GM19463 (cell line): ENCODE results near the gene NCOA4.
"Not testable (repeated sequence)": the region's sequence is repeated elsewhere in the genome, so short reads cannot be mapped to it uniquely, and the experiment has no call there.

Source experiments
- ATAC-seq: cut with Tn5 transposase; IDR thresholded peaks from one replicate; pipeline ENCODE4 v1.9.1; 2021; ENCODE audit warnings: mild to moderate bottlenecking, moderate library complexity; ENCODE audit not compliant: unreplicated experiment

NCOA4 gene

DNA sequence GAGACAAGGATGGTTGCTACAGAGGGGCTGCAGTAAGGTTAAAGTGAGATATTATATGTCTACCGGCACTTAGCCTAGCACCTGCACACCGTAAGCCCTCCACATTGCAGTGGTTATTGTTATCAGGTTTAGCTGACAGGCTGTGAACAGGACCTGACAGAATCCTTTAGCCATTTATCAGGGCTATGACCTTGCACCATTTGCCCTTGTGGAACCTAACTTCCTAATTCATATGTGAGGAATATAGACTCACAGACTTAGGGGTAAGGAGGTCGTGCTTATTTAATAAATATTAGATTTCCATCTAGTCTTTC lies 10.1 kb downstream of the NCOA4 start:
- ATAC-seq, result no peak

DNA sequence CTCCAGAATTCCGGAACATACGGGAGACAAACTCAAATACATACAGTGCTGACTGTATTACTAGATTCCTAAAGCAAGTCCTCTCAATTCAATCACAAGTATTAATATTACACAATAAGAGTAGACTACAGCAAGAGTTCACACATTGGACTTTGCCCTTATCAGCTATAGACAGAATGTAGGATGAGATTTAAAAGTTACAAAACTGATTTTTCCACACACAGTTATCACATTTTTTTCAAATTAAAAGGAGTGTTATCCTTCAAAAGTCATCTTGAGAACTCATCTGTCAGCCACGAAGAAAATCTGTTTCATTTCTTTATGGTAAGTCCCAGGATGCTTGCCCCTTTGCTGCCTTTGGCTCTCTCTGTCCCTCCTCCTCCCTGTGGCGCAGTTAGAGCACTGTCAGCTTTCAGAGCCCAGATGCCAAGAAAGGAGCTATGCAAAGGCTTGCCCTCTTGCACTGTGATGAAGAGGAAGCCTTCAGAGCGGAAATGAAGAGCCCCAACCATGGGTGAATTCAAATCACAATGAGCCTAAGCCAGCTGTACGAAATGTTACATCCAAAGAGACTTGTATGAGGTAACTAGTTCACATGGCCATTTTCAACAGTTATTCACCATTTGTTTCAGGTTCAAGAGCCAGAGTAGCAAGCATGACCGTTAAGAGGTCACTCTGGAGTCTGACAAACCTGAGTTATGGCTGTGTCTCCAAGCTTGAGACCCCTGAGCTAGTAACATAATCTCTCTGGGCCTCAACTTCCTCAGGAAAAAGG lies 10.7 kb downstream of the NCOA4 start:
- peak; percentile 23 for ATAC-seq

DNA sequence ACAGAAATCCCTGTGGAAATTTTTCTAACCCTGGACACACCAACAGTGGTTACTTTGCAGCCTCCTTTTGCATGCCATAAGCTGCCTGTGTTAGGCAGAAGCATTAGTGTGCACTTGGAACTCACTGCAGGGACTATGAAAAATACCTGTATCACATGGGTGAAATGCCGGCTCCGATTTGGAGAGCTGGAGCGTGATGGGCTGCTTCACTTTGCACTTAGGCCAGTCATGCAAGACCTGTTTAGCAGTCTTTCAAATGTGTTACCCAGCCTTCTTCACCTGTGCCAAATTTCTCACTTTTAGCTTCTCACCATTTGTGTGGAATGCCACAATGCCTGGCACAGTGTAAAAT lies 11.3 kb downstream of the NCOA4 start:
- no peak for ATAC-seq

DNA sequence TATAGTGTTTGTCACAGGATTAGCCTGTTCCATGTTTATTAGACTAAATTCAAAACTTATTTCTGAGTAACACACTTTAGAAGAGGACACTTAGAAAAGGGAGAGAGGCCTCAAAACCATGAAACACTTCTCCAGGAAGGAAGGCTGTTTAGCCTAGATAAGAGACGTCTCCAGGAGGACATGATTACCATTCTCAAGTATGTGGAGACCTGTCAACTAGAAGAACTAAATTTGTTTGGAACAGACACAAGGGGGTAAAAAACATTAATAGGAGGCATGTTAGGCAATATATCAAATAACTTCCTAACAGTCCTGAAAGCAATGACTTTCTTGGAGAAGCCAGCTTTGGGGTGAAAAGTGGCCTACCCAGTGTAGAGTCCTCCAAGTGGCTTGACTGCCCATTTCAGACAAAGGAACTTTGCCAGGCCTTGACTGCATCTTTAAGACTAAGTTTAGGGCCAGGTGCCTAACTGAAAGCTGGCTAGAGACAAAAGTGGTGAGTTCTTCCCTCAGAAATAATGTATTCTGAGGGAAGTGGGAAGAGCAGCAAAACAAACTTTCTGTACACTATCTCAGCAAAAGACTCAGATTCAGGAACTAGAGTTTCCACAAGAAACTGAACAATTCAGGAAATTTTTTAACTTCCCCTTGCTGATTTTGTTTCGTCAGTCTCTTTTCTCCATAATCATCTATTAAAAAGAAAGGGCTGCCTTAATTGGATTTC lies 11.8 kb downstream of the NCOA4 start:
- ATAC-seq, result no peak

DNA sequence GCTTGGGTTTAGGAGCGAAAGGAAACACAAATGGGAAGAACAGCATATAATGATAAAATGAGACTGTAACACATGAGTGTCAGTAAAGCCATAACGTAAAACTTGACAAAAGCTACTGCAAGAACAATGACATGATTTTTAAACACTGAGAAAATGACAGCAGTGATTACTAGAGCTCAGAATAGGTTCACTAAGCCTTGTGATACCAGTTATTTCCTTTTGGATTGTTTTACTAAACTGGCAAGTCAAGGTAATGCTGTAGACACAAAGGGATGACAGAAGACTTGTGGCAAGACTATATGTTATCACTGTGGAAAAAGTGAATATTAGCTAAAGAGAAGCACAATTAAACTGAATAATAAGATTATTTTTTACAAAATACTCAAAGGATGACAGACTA lies 12.7 kb downstream of the NCOA4 start:
- no peak for ATAC-seq

DNA sequence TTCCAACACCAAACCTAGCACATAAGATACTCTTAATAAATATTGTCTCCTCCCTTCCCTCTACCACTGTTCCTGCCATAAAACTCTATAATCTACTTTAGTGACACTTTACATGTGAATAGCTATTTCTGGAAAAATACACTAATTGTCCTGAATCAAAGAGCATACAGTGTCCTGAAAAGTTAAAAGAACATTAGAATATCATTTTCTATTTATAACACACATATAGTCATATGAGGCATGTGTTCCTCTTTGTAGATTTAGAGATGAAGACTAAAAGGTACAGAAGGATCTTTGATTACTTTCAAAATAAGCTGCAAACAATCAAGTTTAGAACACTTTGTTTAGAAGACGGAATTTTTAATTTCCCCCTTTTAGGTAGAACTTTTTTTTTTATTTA lies 13.6 kb downstream of the NCOA4 start:
- no peak for ATAC-seq

DNA sequence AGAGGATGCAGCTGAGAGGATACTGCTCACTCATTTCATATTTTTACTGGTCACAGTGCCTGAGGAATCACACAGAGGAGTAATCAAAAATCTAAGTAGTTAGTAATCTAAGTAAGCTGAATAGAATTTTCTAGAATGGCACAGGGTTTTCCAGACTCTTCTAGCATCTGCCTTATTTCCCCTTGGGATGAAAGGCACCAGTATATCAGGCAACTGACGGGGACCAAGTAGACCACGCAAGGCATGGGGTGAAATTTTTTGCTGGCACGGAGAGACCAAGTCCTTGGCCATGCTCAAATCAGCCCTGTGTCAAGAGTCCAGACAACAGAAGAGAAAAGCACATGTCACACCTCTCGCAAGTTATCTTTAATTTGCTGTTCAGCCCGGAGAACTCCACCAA lies 14.2 kb downstream of the NCOA4 start:
- ATAC-seq, result no peak

DNA sequence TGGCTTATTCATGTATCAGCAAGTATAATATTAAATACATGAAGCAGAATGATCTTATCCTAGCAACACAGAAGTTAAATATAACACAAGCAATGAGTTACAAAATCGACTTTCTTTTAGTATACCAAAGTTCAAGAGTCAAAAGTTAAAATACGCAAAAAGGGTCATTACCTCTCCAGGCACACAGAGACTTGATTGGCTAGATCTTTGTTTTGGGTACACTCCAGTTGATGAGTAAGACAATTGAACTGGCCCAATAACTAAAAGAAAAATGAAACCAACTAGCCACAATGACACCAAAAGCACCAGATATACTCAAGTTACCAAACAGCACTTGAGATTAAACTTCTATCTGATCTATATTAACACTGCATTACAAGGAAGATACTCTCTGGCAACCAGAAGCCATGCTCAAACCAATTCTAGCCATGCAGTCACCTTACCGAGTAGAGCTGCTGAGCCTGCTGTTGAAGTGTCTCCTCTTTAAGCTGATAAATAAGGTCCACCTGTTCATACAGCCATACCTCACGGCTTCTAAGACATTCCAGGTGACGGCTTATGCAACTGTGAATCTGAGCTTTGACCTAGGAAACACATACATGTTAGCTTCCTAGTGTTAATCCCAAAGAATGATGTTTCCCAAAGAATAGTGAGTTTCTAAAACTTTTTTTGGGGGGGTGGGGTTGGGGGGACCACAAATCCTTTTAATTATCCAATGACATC lies 15.6 kb downstream of the NCOA4 start:
- ATAC-seq, result no peak

DNA sequence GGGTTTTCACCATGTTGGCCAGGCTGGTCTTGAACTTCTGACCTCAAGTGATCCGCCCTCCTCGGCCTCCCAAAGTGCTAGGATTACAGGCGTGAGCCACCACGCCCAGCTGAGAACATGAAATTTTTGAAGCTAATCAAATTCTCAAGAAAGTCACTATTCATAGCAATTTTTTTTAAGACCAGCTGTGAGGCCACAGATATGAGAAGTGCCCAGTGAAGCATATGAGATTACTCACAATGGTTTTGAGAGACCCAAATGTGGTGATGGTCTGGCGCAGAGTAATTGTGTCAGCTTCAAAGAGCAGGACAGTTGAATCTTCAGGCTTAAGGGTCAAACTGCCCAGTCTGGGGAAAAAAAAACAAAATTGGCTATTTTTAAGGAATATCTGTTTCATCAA lies 16.2 kb downstream of the NCOA4 start:
- no peak for ATAC-seq

DNA sequence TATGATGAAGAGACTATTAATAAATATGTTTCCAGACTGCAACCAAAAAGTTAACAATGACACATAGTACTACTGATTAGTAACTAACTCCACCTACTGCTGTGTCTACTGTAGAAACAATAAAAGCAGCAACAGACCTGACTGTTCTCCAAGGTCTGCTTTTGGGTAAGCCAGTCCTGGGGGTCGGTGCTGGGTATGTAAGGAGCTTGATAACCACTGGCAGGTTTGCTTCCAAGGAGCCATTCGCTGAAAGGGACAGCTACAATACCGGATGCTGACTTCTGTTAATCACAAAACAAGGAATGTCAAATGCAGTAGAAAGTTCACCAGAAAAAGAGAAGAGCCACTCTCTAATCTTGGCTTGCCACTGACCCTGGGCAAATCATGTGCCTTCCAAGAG lies 17.7 kb downstream of the NCOA4 start:
- no peak for ATAC-seq

DNA sequence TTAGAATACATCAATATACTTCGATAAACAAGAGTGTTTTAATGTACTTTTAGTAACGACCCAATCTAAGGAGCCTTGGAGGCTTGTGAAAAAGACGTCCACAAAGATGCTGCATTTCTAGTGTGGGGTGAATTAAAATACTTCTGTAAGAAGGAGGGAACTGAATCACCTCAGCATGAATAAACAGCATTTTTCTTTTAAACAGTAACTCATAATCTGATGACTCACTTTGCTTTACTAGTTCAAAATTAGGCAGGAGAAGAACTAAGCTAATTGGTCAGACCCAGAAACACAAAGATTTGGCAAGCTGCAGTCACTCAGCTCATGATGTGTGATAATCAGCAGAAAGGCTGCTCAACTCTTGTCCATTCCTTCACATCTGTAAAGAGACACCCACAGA lies 24.2 kb downstream of the NCOA4 start:
- ATAC-seq, result no peak

DNA sequence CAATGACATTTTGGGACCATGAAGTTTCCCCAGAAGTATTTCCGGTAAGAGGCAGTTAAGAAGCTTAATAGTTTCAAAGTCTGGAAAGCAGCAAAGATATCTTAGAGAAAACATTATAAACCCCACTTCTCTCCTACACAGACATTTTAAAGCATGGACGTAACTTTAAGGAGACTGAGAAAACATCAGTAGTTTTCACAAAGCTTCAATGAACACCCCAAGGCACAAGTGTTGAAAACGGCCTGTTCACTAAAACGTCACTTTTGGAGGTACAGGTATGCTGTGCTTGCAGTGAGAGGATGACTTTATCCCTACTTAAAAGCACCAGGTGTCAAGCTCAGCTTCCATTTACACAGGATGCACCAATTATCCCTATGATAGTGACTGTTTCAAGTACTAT lies 25.0 kb downstream of the NCOA4 start:
- no peak for ATAC-seq

DNA sequence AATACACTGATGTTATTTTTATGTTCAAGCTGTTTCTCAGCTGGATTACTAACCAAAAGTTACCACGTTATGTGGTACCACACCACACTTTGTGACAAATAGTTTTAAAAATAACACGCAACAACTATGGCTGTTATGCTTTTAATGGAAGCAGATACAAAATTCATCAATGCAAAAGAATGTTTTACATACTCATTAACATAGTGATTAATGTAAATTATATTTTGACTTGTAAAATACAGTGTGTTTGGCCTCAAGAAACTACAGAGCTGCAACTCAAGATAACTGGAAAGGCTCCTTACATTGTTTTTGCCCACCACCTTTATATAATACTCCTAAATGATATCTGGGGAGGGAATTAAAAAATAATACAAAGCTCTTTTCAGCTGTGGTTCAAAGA lies 25.5 kb downstream of the NCOA4 start:
- no peak for ATAC-seq

DNA sequence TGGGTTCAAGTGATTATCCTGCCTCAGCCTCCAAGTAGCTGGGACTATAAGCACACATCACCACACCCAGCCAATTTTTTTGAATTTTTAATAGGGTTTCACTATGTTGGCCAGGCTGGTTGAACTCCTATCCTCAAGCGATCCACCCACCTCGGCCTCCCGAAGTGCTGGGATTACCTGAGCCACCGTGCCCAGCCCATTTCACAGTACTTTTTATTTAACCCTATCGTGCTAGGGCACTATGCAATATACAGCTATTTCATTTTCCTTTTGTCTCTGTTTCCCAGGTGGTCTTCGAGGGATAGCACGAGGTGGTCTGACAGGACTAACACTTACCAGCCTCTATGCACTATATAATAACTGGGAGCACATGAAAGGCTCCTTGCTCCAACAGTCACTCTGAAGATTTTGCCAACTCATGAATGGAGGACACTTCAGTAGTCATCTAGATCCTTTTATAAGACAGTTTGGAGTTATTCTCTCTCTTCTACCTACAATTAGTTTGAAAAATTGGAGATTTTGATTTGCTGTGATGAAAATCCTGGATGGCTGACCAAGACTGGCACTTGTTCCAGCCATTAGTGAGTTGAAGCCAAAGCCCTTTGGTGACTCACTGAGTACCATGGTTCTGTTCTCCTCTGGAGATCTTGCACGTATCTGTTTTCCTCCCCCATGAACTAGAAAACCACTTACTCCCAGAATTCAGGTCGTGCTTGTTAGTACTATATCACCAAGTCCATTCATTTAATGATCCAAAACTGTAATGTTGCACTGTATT lies 27.3 kb downstream of the NCOA4 start:
- no peak for ATAC-seq

DNA sequence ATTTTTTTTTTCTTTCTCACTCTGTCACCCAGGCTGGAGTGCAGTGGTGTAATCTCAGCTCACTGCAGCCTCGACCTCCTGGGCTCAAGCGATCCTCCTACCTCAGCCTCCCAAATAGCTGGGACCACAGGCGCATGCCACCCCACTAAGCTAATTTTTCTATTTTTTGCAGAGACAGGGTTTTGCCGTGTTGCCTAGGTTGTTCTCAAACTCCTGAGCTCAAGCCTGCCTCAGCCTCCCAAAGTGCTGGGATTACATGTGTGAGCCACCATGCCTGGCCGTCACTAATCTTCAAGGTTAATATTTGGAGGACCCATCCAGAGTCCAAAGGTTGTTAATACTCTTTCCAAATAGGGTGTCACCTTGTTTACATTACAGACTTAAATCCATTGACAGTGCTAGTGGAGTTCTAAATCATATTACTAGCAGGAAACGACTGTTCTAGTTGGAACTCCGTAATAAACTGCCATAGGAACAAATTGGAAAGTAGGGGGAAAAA lies 28.2 kb downstream of the NCOA4 start:
- ATAC-seq, result not testable (repeated sequence)

DNA sequence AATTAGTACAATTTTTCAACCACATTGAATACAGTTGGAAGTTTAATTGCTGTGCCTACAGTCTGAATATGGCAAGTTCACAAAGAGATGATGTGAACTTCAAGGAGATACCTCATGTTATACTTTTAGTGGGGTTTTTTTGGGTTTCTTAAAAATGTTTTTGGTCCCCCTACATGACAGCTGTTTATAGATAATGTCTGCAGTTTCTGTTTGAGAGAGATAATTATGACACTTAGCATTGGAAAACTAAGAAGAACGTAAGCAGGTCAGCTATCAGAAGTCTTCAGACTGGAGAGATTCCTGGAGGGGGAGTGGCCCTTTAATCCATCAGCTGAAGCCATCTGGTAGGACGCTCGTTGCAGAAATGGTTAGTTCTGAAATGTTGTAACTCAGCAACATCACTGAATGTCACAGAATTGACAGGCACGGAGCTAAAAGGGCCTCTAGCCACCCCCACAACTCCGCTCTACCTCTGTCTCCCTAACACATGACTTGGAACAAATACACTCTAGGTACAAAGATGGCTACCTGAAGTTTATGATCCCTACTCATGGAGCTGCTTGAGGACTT lies 29.2 kb downstream of the NCOA4 start:
- ATAC-seq, result no peak

DNA sequence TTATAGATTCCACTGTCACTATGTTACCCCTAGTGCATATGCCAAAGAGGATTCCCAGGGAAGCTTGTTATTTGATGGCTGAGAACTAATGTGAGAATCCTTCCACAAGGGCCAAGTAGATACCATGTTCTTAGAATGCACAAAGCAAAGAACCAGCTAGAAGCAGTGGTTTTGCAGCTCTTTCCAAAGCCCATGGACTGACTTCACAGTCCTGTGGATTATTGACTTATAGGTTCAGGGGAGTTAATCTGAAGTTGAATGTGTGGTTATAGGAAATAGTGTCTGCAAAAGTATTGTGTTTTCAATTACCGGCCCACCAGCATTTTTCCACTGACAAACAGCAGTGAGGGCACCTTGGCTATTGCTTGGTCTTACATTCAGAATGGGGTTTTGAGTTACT lies 29.9 kb downstream of the NCOA4 start:
- no peak for ATAC-seq

DNA sequence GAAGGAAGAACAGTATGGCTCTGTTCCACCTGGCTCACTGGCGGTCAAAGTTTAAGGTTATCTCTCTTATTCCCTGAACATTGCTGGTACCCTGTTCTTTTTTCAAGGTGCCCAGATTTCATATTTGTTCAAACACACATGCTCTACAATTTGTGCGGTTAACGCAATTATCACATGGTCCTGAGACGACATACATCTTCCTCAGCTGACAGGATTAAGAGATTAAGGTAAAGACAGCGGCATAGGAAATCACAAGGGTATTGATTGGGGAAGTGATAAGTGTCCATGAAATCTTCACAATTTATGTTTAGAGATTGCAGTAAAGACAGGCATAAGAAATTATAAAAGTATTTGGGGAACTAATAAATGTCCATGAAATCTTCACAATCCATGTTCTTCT lies 30.5 kb downstream of the NCOA4 start:
- ATAC-seq, result not testable (repeated sequence)

DNA sequence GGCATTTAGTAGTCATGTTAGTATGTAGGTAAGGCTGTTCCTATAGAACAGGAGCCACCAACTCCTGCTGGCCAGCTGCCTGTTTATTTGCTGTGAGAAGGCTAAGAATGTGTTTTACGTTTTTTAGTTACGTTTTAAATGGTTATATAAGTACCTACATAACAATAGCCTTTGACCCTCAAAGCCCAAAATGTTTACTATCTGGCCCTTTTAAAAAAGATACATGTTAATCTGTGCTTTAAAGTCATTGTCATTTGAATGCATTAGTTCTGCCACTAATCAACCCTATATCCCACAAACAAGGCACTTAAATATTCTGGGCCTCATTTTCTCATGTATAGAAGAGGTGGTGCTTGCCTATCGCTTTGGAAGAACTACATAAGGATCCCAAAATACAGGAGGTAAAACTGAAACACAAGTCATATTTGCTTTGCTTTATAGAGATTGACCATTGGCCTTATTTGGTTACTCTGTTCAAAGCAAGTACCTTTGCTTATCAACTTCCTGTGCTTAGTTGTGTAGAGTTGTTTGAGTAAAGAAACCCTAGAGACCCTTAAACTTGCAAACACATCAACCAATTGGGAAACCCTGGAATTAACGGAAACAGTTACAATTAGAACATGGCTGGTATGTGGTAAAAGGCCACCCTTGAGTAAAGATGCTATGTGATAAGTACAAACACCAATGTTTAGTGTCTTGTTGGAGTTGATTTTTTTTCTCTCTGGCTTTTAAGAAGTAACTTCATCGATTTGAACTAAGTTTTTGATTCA lies 32.2 kb downstream of the NCOA4 start:
- ATAC-seq, result no peak

DNA sequence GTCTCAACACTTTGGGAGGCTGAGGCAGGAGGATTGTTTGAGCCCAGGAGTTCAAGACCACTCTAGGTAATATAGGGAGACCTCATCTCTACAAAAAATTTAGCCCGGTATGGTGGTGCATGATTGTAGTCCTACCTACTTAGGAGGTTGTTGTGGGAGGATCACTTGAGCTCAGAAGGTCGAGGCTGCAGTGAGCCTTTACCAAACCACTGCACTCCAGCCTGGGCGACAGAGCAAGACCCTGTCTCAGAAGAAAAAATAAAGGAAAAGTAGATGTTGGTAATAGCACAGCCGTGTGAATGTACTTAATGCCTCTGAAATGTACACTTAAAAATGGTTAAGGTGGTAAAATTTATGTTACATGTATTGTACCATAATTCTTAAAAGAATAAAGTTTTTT lies 32.9 kb downstream of the NCOA4 start:
- no peak for ATAC-seq
